ENCODE measurements around the gene INPP4A. TPM values are rescaled to one million over a fixed set of nuclear protein-coding genes. Genes with fewer than 3 reads are reported as not detected.
A peak's percentile ranks its signal among the peaks of the same experiment; 100 is the strongest.

INPP4A gene
- total and polyA plus RNA-seq, 9 of the 15 experiments (the other 6 are each of a cell fraction or from before 2014, with no cell fraction given) = 1.8 to 15.7 (median 8.3) TPM

DNA sequence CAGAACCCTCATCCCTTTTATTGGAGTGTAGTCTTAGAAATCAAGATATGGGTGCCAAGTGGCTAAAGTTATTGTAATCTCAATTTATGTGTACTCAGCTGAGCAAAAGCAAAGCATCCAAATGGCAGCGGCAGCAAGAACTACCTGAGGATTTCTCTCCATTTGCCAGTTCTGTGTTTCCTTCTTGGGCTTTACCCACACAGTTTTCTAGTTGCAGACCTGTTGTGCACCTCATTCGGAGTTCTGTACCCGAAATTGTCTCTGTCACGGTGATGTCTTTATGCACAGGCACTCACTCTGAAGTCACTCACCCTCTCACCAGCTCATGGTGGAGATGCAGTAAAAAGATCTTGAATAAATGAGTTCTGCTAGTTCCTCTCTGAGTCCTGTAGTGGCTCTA, 43.6 kb downstream of the INPP4A start:
- Histone ChIP-seq H3K9me1 (ENCODE audit: control insufficient read depth, insufficient read depth, low read length) (no peaks in the 10 kb centered on the region), H3K4me2 (ENCODE audit: insufficient read depth, low read length) (no peak overlapping the region), H3K27me3 (ENCODE audit: control insufficient read depth in 2 of 2, insufficient read depth in 2 of 2, low read length in 2 of 2) (no peaks in the 10 kb centered on the region), H3K36me3 (ENCODE audit: control insufficient read depth, insufficient read depth, low read length) (no peaks in the 10 kb centered on the region), H3K9ac (ENCODE audit: insufficient read depth in 1 of 2, low read depth in 2 of 2, low read length in 2 of 2) (no peak overlapping the region; a peak in 1 of 4 replicates), H3K79me2 (ENCODE audit: control insufficient read depth, insufficient read depth, low read length) (peaks cover 2% of the 10 kb centered on the region; the same call in 2 of the 3 replicates), H2AFZ (ENCODE audit: low read depth, low read length) (no peak overlapping the region), H3K9me3 (replicated peaks; ENCODE audit: control insufficient read depth, insufficient read depth, low read depth, low read length) (no peaks in the 10 kb centered on the region), H3K27ac (ENCODE audit: extremely low read depth, low read depth, low read length) (no peak overlapping the region), H4K20me1 (replicated peaks; ENCODE audit: control insufficient read depth, insufficient read depth, low read length) (peaks cover 16% of the 10 kb centered on the region), H3K4me1 (replicated peaks in 1 of 2; ENCODE audit: control insufficient read depth in 2 of 2, insufficient read depth in 2 of 2, low read length in 2 of 2) (no peaks in the 10 kb centered on the region; a peak in 1 of 5 replicates), H3K4me3 (no peak overlapping the region)
- 76% methylated on average over 4 of the region's 4 CpGs for whole genome bisulfite sequencing (ENCODE audit: insufficient coverage, low coverage, missing lambda C conversion rate)
- in situ Hi-C loops (cut with MboI) (no loop called here), intact Hi-C loops (cut with micrococcal nuclease) (no loop called here)
- ATAC-seq (no peak), DNase-seq (ENCODE audit: extremely low read depth in 1 of 4, low spot score in 3 of 4) (no peak), FAIRE-seq (peak; percentile 48)
- ChIA-PET POLR2A (interaction anchor here (0.6 to 1.5 kb wide), 7 partner anchors 9 to 83 kb away, joined by 3 to 4 read pairs (median 3); no protein-coding TSS in a partner anchor), CTCF (ENCODE audit: low intra/inter-chr PET ratio) (no interaction called here)
- 0 out of 6 replicates have a peak, but pooled peaks of 1 of the 3 experiments have one; percentile 3 for TF ChIP-seq CTCF (IDR thresholded peaks at IDR 0.05 in 2 of 3, conservative IDR thresholded peaks at IDR 0.05 in 1 of 3; ENCODE audit: insufficient read depth in 2 of 3, low read depth in 1 of 3, low read length in 3 of 3)
- TF ChIP-seq ZFPM2 (CRISPR knock-in tag; IDR thresholded peaks at IDR 0.05) = no peak
- TF ChIP-seq ASH1L (IDR thresholded peaks at IDR 0.05; ENCODE audit: borderline replicate concordance, low read depth, partially characterized antibody) = no peak
- BruUV-seq (replicated peaks) = no TSS peak

GRCh38 chr2:98489486-98489885, 44.8 kb downstream of the INPP4A start:
- intact Hi-C loops (cut with micrococcal nuclease) (no loop called here), in situ Hi-C loops (cut with MboI) (no loop called here)
- Histone ChIP-seq H3K4me1 (replicated peaks in 1 of 2; ENCODE audit: control insufficient read depth in 2 of 2, insufficient read depth in 2 of 2, low read length in 2 of 2) (no peaks in the 10 kb centered on the region; a peak in 1 of 5 replicates), H3K9me1 (ENCODE audit: control insufficient read depth, insufficient read depth, low read length) (no peaks in the 10 kb centered on the region), H3K27me3 (ENCODE audit: control insufficient read depth in 2 of 2, insufficient read depth in 2 of 2, low read length in 2 of 2) (no peaks in the 10 kb centered on the region), H3K9ac (ENCODE audit: insufficient read depth in 1 of 2, low read depth in 2 of 2, low read length in 2 of 2) (no peak overlapping the region), H3K4me3 (no peak overlapping the region), H3K36me3 (ENCODE audit: control insufficient read depth, insufficient read depth, low read length) (no peaks in the 10 kb centered on the region), H3K4me2 (ENCODE audit: insufficient read depth, low read length) (no peak overlapping the region), H3K27ac (ENCODE audit: extremely low read depth, low read depth, low read length) (no peak overlapping the region), H4K20me1 (replicated peaks; ENCODE audit: control insufficient read depth, insufficient read depth, low read length) (peaks cover 5% of the 10 kb centered on the region), H3K79me2 (ENCODE audit: control insufficient read depth, insufficient read depth, low read length) (peaks cover 2% of the 10 kb centered on the region; the same call in 1 of the 3 replicates), H2AFZ (ENCODE audit: low read depth, low read length) (no peak overlapping the region), H3K9me3 (replicated peaks; ENCODE audit: control insufficient read depth, insufficient read depth, low read depth, low read length) (peaks cover under 1% of the 10 kb centered on the region; the same call in 1 of the 2 replicates)
- no TSS peak for BruUV-seq (replicated peaks)
- no peak for FAIRE-seq
- TF ChIP-seq MTA1 (IDR thresholded peaks at IDR 0.05; ENCODE audit: borderline replicate concordance) (no peak), HNRNPK (IDR thresholded peaks at IDR 0.05; ENCODE audit: low read depth, low read length, poor library complexity, severe bottlenecking) (no peak), HEY1 (CRISPR knock-in tag; IDR thresholded peaks at IDR 0.05; ENCODE audit: borderline replicate concordance) (no peak)
- TF ChIP-seq, protein P1, sequence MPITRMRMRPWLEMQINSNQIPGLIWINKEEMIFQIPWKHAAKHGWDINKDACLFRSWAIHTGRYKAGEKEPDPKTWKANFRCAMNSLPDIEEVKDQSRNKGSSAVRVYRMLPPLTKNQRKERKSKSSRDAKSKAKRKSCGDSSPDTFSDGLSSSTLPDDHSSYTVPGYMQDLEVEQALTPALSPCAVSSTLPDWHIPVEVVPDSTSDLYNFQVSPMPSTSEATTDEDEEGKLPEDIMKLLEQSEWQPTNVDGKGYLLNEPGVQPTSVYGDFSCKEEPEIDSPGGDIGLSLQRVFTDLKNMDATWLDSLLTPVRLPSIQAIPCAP (CRISPR knock-in tag; IDR thresholded peaks at IDR 0.05; ENCODE audit: borderline replicate concordance) = no peak
- ATAC-seq = no peak
- POLR2A ChIA-PET = no interaction called here
- WGBS (ENCODE audit: insufficient coverage, low coverage, missing lambda C conversion rate) = 64% methylated on average over 3 of the region's 3 CpGs
- CTCF ChIA-PET (ENCODE audit: low intra/inter-chr PET ratio) = no interaction called here
- no peak for DNase-seq (ENCODE audit: extremely low read depth in 1 of 4, low spot score in 3 of 4)
